Ovary (tissue), 1 donor: ENCODE measurements around the gene SERTAD4.

ENCODE experiments used
- EP300 ChIP-seq: sonication (generic); formaldehyde crosslinking; IDR thresholded peaks from one replicate; pipeline ENCODE4 v1.6.1; 2017; ENCODE audit warnings: antibody characterized with exemption
- POLR2A ChIP-seq: fragments of 450-650 bp; IDR thresholded peaks from one replicate; pipeline ENCODE4 v1.6.1; 2017; ENCODE audit warnings: antibody characterized with exemption, mild to moderate bottlenecking, moderate library complexity

DNA sequence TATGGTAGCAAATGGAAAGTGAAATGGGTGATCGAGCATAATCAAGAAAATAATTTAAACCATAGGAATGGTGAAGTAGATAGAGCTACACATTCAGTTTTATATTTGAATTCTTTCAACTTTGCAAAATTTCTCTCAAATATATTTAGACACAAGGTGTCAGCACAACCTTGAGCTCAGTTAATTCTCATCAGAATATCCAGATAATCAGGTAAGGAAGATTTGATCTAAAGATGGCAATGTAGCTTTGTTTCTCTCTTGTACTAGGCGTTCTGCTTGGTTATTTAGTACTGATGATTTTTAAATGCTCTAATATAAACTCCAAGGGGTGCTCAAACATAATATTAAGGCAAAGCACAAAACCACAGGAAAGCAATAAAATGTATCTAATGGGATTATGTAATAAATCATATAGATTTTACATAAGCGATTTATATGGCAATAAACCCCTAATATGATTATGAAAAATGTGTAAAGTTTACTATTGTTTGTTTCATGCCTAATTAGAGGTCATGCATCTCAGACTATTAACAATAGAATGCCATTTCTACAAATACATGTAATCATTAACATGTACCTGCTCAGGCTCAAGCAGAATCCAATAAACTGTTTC, 32.4 kb upstream of the SERTAD4 start:
- TF ChIP-seq POLR2A, result no peak
- TF ChIP-seq EP300, result no peak
